WTC11 (cell line): ENCODE results near the gene CRPPA.

ENCODE experiments used
- ELF4 ChIP-seq: sonication (generic); formaldehyde crosslinking; IDR thresholded peaks from 2 replicates; pipeline ENCODE4 v1.8.1; 2022; ENCODE audit warnings: low read depth, mild to moderate bottlenecking, moderate library complexity, missing genetic modification reagents
- GABPB1 ChIP-seq: sonication (generic); formaldehyde crosslinking; IDR thresholded peaks from 2 replicates; pipeline ENCODE4 v1.8.1; 2023; ENCODE audit warnings: mild to moderate bottlenecking, missing genetic modification reagents
- IRF2 ChIP-seq: sonication (generic); formaldehyde crosslinking; IDR thresholded peaks from 2 replicates; pipeline ENCODE4 v1.8.0; 2022; ENCODE audit warnings: low read depth, missing genetic modification reagents, borderline replicate concordance
- SP1 ChIP-seq: sonication (generic); formaldehyde crosslinking; conservative IDR thresholded peaks from 2 replicates; pipeline ENCODE4 v1.8.1; 2022; ENCODE audit warnings: missing genetic modification reagents
- ZNF396 ChIP-seq: fragments of 250-450 bp; sonication (Bioruptor Pico); IDR thresholded peaks from 2 replicates; pipeline ENCODE4 v1.8.0; 2021; ENCODE audit warnings: mild to moderate bottlenecking, moderate library complexity, borderline replicate concordance
- ZNF423 ChIP-seq: fragments of 250-450 bp; sonication (Bioruptor Pico); IDR thresholded peaks from 2 replicates; pipeline ENCODE4 v2.1.2; 2022; ENCODE audit warnings: mild to moderate bottlenecking, moderate library complexity
- TF ChIP-seq, protein P1 (sequence below): sonication (generic); formaldehyde crosslinking; IDR thresholded peaks from 2 replicates; pipeline ENCODE4 v1.8.0; 2023; ENCODE audit warnings: missing genetic modification reagents
- TF ChIP-seq, protein P2 (sequence below): fragments of 200-600 bp; IDR thresholded peaks from 2 replicates; pipeline ENCODE4 v1.8.0; 2022; ENCODE audit warnings: antibody characterized with exemption

DNA sequence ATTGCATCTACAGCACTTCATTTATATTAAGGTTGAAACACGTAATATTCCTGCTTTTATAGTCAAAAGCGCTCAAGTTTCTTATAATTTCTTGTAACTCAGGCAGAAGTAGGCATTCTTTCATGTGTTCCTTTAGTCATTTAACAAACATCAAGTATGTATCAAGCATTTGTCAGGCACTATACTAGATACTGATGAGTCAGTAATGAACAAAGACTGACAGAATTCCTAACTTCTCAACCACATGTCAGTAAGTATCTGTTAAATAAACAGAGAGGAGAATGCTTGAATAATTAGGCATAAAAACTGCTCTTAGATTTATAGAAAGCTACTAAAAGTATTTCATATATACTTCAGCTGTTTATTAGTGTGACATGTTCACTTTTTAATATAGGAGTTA, 9.9 kb downstream of the CRPPA start:
- TF ChIP-seq ZNF423 (CRISPR knock-in tag) (no peak), ZNF396 (CRISPR knock-in tag) (no peak), SP1 (CRISPR knock-in tag) (no peak), IRF2 (CRISPR knock-in tag) (no peak), GABPB1 (no peak), ELF4 (CRISPR knock-in tag) (no peak)
- TF ChIP-seq, protein P1, sequence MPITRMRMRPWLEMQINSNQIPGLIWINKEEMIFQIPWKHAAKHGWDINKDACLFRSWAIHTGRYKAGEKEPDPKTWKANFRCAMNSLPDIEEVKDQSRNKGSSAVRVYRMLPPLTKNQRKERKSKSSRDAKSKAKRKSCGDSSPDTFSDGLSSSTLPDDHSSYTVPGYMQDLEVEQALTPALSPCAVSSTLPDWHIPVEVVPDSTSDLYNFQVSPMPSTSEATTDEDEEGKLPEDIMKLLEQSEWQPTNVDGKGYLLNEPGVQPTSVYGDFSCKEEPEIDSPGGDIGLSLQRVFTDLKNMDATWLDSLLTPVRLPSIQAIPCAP: no peak
- TF ChIP-seq, protein P2, sequence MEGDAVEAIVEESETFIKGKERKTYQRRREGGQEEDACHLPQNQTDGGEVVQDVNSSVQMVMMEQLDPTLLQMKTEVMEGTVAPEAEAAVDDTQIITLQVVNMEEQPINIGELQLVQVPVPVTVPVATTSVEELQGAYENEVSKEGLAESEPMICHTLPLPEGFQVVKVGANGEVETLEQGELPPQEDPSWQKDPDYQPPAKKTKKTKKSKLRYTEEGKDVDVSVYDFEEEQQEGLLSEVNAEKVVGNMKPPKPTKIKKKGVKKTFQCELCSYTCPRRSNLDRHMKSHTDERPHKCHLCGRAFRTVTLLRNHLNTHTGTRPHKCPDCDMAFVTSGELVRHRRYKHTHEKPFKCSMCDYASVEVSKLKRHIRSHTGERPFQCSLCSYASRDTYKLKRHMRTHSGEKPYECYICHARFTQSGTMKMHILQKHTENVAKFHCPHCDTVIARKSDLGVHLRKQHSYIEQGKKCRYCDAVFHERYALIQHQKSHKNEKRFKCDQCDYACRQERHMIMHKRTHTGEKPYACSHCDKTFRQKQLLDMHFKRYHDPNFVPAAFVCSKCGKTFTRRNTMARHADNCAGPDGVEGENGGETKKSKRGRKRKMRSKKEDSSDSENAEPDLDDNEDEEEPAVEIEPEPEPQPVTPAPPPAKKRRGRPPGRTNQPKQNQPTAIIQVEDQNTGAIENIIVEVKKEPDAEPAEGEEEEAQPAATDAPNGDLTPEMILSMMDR: no peak
